SW480 (cell line): ENCODE data around the gene CHST15.
"Not testable (repeated sequence)": the region's sequence is repeated elsewhere in the genome, so short reads cannot be mapped to it uniquely, and the experiment has no call there.

Experiments
- DNase-seq: peaks from one replicate; pipeline ENCODE4 v3.0.0-alpha.2; 2016; ENCODE audit warnings: low spot score

The CHST15 gene

GRCh38 chr10:124124123-124124768, 30.8 kb upstream of the CHST15 start:
- no peak for DNase-seq

GRCh38 chr10:124123156-124123555, 29.8 kb upstream of the CHST15 start:
- no peak for DNase-seq

GRCh38 chr10:124122211-124122610, 28.8 kb upstream of the CHST15 start:
- DNase-seq: no peak

DNA sequence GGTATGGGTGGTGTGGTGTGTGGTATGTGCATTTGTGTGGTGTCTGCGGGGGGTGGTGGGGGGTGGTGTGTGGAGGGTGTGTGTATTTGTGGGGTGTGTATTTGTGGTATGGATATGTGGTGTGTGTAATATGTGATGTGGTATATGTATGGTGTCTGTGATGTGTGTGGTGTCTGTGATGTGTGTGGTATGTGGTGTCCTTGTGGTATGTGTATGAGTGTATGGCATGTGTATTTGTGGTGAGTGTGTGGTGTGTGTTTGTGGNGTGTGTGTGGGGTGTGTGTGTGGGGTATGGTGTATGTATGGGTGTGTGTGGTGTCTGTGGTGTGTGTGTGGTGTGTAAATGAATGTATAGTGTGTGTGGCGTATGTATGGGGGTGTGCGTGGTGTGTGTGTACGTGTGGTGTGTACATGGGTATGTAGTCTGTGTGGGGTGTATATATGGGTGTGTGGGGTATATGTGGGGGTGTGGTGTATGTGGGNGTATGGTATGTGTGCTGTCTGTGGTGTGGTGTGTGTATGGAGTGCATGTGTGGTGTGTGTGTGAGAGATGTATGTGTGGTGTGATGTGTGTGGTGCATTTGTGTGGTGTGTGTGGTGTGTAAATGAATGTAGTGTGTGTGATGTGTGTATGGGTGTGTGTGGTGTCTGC, 27.1 kb upstream of the CHST15 start:
- DNase-seq: no peak

DNA sequence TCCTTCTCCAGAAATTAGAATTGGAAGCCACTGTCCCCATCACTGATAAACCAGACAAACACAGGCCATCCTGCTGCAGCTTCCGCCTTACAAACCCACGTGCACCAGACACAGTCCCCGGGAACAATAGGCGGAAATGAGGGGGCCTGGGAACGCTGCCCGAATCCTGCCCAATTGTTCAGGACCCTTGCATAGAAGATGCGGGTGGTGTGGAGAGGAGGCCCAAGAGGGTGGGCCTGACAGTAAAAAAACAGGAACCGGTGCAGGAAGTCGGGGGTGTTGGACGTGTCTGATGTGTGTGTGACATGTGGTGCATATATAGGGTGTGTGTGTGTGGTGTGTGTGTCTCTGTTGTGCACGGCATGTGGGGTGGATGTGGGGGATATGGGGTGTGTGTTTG, 26.5 kb upstream of the CHST15 start:
- no peak for DNase-seq

DNA sequence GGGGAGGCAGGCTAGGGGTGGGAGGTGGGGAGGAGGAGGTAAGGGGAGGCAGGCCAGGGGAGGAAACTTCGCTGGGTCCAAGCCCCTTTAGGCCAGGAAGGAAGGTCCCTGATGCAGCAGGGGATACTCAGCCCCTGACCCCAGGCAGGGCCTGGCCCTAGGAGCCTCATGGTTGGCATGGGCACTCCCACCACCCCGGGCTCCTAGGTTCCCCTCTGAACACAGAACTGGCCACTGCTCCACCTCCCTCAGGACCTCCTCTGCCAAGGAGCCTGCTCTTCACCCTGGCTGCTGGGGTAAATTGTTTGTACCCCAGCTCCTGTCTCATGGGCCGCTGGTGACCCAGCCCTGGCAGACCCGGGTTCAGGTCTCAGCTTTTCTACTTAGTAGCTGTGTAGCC, 25.8 kb upstream of the CHST15 start:
- DNase-seq: no peak

- peak; percentile 50 for DNase-seq
Measured at GRCh38 chr10:124117833-124118232, 24.4 kb upstream of the CHST15 start.

GRCh38 chr10:124117511-124117785, 24.1 kb upstream of the CHST15 start:
- DNase-seq: no peak

DNA sequence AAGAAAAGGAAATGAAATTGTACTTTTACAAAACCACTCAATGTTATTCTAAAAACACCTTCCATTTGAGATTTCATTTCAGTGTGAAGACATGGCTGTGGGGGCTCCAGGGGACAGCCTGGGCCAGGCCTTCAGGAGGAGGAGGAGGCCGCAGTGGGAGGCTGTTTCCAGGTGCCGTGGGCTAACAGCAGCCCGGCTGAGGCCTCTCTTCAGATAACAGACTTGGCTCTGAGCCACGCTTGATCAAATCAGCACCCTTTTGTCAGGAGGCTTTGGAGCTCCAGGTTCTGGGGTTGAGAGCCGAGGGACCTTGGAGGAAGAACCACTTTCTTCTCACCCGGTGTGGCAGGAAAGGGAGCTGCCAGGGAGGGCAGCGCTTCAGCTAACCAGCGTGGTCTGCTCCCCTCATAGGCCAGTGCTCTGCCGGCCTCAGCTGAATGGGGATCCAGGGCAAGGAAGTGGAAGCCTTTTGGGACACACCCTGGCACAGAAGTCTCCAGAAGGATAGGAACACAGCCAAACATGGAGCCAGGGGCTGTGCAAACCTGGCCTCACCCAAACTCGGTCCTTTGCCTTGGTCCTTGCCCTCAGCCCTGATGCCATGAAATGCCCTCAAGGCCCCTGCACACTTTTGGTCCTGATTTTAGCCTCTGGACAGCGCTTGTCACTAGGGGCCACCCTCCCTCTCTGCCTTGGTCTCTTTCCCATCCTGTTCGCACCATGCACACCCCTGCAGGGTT, 23.5 kb upstream of the CHST15 start:
- DNase-seq: no peak

- DNase-seq: no peak
Measured at GRCh38 chr10:124114696-124115095, 21.3 kb upstream of the CHST15 start.

DNA sequence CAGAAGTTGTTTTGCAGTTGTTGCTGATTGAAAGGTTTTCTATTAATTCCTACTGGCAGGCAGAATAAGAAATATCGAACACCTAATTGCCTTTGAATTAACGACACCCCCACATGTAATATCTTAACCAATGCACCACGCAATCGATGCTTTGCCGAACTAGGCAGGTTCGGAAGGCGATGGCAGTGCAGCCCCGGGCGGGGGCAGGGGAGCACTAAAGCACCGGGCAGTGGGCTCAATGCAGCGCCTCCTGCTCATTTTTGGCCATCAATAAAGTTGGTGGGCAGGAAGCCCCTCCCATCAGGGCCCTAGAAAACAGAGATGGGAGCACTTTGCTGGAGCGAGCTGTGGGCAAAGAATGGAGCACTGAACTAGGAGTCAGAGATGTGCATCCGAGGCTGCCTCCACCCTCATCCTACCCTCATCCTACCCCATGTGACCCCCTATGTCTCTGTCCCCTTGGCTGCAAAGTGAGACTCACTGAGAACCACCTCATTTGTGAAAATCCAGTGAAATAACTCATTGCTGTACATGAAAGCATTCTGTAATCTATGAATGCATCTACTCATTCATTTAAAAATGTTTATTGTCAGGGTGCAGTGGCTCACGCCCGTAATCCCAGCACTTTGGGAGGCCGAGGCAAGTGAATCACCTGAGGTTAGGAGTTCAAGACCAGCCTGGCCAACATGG, 19.6 kb upstream of the CHST15 start:
- no peak for DNase-seq

GRCh38 chr10:124110882-124111281, 17.5 kb upstream of the CHST15 start:
- no peak for DNase-seq

DNA sequence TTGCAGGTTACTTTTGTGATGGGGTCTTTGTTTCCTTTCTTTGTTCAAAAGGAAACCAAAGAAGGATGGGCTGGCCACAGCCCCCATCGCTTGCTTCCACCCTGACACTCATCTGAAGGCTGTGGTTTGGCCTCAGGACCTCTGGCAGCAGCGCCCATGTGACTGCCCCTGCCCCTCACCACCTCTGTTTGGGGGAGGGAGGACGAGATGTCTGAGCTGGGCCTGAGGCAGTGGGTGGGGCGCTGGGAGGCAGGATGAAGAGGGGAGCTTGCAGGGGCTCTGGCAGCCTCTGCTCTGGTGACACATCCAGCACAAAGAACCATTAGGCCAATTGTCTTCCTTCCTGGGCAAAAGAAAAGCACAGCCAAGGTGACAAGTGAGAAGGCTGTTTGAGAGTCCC, 15.9 kb upstream of the CHST15 start:
- no peak for DNase-seq

DNA sequence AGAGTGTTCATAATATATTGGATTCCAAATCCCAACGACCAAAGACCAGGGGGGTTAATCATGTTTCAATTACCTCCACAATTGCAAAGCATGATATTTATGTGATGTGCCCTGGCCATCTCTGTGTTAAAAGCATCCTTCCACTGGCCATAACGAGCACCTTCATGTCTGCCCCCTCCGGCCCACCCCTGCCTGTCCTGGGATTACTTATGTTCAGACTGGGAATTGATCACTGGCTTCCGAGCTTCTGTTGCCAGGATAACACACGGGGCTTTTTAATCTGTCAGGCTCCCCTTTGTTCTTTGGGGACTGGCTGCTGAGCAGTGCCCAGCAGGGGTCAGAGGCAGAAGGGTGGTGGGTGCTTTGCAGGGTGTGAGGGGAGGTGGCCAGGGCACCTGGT, 13.7 kb upstream of the CHST15 start:
- DNase-seq: no peak

GRCh38 chr10:124106241-124106879, 13.0 kb upstream of the CHST15 start:
- DNase-seq: peak; percentile 19

DNA sequence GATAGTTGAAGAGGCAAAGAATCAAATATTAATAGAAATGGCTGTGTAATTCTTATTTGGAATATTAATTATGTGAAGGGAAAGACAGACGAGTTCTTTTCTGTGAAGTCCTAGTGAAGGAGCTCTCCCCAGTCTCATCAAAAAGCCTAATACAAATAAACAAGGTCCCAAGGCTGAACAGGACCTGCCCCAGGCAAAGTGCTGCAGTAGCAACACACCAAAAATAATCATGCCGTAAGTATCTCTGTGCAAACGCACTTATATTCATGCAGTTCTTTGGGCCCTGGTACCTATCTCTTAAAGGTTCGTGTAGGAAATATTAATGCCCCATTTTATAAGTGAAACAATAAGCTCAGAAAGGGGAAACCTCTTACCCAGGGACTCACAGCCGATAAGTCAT, 12.2 kb upstream of the CHST15 start:
- no peak for DNase-seq

- DNase-seq: no peak
Measured at GRCh38 chr10:124105045-124105444, 11.6 kb upstream of the CHST15 start.

GRCh38 chr10:124104011-124104627, 10.7 kb upstream of the CHST15 start:
- DNase-seq: no peak

DNA sequence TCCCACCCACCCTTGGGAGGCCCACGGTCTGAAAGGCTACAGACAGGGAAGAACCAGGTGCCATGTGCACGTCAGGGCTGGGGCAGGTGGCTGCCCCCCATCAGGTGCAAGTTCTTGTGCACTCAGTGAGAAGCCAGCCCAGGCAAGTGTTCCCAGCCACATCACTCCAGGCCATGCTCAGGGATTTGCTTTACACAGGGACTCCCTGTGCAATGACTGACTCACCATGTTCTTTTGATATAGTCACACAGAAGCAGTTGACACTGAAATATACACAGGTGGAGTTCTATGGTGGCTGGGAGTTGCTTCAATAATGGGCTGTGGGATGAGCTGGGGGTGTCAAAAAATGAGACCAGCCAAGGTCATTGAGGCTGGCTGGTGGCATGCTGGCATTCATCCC, 8.0 kb upstream of the CHST15 start:
- DNase-seq: no peak

DNA sequence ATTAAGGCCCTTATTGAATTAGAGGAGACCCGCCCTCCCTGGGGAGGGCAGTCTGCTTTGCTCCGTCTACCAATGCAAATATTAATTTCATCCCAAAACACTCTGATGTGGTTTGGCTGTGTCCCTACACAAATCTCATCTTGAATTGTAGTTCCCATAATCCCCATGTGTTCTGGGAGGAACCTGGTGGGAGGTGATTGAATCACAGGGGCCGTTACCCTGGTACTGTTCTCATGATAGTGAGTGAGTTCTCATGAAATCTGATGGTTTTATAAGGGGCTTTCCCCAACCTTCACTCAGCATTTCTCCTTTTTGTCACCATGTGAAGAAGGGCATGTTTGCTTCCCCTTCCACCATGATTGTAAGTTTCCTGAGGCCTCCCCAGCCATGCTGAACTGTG, 7.3 kb upstream of the CHST15 start:
- DNase-seq: not testable (repeated sequence)

DNA sequence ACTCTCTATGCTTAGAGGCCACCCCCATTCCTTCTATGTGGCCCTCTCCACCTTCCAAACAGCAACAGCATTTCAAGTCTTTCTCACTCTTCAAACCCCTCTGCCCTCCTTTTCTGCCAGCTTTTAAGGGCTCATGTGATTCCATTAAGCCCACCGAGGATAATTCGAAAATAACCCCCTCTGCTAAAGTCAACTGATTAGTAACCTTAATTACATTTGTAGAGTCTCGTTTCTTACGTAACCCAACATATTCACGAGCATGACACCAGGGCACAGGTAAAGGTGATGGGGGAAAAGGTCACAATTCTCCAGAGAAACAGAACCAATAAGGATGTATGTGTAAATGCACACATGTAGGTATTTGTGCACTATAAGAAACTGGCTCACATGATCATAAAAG, 6.7 kb upstream of the CHST15 start:
- DNase-seq: no peak

GRCh38 chr10:124099604-124100003, 6.2 kb upstream of the CHST15 start:
- DNase-seq: no peak
